GM19351 (cell line): Measurements from ENCODE around the gene WEE2.
"Not testable (repeated sequence)": the region's sequence is repeated elsewhere in the genome, so short reads cannot be mapped to it uniquely, and the experiment has no call there.

Source experiments
- ATAC-seq: cut with Tn5 transposase; IDR thresholded peaks from one replicate; pipeline ENCODE4 v1.9.1; 2021; ENCODE audit warnings: mild to moderate bottlenecking, moderate library complexity; ENCODE audit not compliant: unreplicated experiment

WEE2 gene

DNA sequence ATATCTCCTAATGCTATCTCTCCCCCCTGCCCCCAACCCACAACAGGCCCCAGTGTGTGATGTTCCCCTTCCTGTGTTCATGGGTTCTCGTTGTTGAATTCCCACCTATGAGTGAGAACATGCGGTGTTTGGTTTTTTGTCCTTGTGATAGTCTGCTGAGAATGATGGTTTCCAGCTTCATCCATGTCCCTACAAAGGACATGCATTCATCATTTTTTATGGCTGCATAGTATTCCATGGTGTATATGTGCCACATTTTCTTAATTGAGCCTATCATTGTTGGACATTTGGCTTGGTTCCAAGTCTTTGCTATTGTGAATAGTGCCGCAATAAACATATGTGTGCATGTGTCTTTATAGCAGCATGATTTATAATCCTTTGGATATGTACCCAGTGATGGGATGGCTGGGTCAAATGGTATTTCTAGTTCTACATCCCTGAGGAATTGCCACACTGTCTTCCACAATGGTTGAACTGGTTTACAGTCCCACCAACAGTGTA, 62.0 kb downstream of the WEE2 start:
- not testable (repeated sequence) for ATAC-seq

DNA sequence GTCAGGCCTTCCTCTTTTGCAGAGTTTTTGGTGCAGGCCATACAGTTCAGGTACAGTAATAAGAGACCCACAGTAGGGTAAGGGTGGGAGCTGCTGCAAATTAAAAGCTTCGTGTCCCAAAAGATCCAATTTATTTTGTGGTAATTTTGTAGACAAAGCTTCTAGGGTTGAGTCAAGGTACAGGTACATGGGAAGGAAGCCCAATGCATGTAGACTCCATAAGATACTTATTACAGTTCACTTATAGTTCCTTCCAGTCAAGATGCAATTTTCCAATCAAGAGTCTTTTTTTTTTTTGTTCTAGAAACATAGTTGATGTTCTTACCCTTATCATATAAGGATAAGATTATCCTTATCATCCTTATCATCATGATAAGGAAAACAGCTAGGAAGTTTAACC, 68.2 kb downstream of the WEE2 start, which contains the start of gene TAS2R4:
Gene TAS2R4 (plus strand): TSS at position 301 of the 400 bp plus-strand sequence. CDS start 1,815 bp downstream, outside the sequence.
- ATAC-seq: no peak
